ENCODE results near the gene KANK3. TPM values are rescaled to one million over a fixed set of nuclear protein-coding genes. Genes with fewer than 3 reads are reported as not detected.
"Not testable (repeated sequence)": the region's sequence is repeated elsewhere in the genome, so short reads cannot be mapped to it uniquely, and the experiment has no call there.

Gene KANK3
- total RNA-seq, 4 donors from 2014 or later, result 7.6 to 16.7 (median 11.4) TPM

GRCh38 chr19:8377598-8377997 is 34.5 kb upstream of the KANK3 start:
- no peak overlapping the region for H3K4me3 ChIP-seq (ENCODE audit: low read depth, poor library complexity, severe bottlenecking)
- intact Hi-C loops (cut with DNase I; ENCODE audit: low total_unique reads), result no loop called here
- no peak for DNase-seq (ENCODE audit: low spot score in 2 of 2)
- WGBS, 2 donors, result 57 to 77% methylated on average over 1 of the region's 1 CpG
- TF ChIP-seq CTCF (IDR thresholded peaks at IDR 0.05), result no peak
- TF ChIP-seq POLR2A (IDR thresholded peaks at IDR 0.05), result no peak

- intact Hi-C loops (cut with DNase I; ENCODE audit: low total_unique reads); DNase-seq (ENCODE audit: low spot score in 2 of 2): not testable (repeated sequence)
- 93 to 94% methylated on average over 10 of the region's 10 CpGs for WGBS, 2 donors
Observed at GRCh38 chr19:8376373-8376974, 33.4 kb upstream of the KANK3 start.

GRCh38 chr19:8375766-8376165 is 32.7 kb upstream of the KANK3 start:
- WGBS, 2 donors, result 98% methylated on average over 8 to 32 of the region's 32 CpGs
- intact Hi-C loops (cut with DNase I; ENCODE audit: low total_unique reads); DNase-seq (ENCODE audit: low spot score in 2 of 2); H3K4me3 ChIP-seq (ENCODE audit: low read depth, poor library complexity, severe bottlenecking): not testable (repeated sequence)

More at GRCh38 chr19:8376373-8376974, 33.4 kb upstream of the KANK3 start:
- H3K4me3 ChIP-seq (ENCODE audit: low read depth, poor library complexity, severe bottlenecking), result not testable (repeated sequence)

- 66 to 85% methylated on average over 19 to 25 of the region's 26 CpGs for WGBS, 2 donors
- TF ChIP-seq CTCF (IDR thresholded peaks at IDR 0.05) (peak in 1 of 3 donors; percentile 42), POLR2A (IDR thresholded peaks at IDR 0.05) (no peak)
- intact Hi-C loops (cut with DNase I; ENCODE audit: low total_unique reads), result no loop called here
- DNase-seq (ENCODE audit: low spot score in 2 of 2), result peak in 1 of 2 donors; percentile 71
- H3K4me3 ChIP-seq (ENCODE audit: low read depth, poor library complexity, severe bottlenecking), result no peak overlapping the region
Observed at GRCh38 chr19:8373867-8374813, 31.1 kb upstream of the KANK3 start.

GRCh38 chr19:8371011-8371804 is 28.1 kb upstream of the KANK3 start:
- DNase-seq (ENCODE audit: low spot score in 2 of 2), result no peak
- TF ChIP-seq CTCF (IDR thresholded peaks at IDR 0.05), result no peak
- TF ChIP-seq POLR2A (IDR thresholded peaks at IDR 0.05), result no peak
- intact Hi-C loops (cut with DNase I; ENCODE audit: low total_unique reads), result no loop called here
- 76 to 92% methylated on average over 28 of the region's 28 CpGs for WGBS, 2 donors
- H3K4me3 ChIP-seq (ENCODE audit: low read depth, poor library complexity, severe bottlenecking), result no peak overlapping the region

GRCh38 chr19:8370176-8371010 is 27.3 kb upstream of the KANK3 start:
- intact Hi-C loops (cut with DNase I; ENCODE audit: low total_unique reads), result no loop called here
- WGBS, 2 donors, result 81 to 82% methylated on average over 18 to 19 of the region's 19 CpGs
- TF ChIP-seq POLR2A (IDR thresholded peaks at IDR 0.05), result no peak
- no peak for TF ChIP-seq CTCF (IDR thresholded peaks at IDR 0.05)
- no peak overlapping the region for H3K4me3 ChIP-seq (ENCODE audit: low read depth, poor library complexity, severe bottlenecking)
- DNase-seq (ENCODE audit: low spot score in 2 of 2), result no peak
